ENCODE measurements around the gene SMC6.

SMC6 gene, protein sequence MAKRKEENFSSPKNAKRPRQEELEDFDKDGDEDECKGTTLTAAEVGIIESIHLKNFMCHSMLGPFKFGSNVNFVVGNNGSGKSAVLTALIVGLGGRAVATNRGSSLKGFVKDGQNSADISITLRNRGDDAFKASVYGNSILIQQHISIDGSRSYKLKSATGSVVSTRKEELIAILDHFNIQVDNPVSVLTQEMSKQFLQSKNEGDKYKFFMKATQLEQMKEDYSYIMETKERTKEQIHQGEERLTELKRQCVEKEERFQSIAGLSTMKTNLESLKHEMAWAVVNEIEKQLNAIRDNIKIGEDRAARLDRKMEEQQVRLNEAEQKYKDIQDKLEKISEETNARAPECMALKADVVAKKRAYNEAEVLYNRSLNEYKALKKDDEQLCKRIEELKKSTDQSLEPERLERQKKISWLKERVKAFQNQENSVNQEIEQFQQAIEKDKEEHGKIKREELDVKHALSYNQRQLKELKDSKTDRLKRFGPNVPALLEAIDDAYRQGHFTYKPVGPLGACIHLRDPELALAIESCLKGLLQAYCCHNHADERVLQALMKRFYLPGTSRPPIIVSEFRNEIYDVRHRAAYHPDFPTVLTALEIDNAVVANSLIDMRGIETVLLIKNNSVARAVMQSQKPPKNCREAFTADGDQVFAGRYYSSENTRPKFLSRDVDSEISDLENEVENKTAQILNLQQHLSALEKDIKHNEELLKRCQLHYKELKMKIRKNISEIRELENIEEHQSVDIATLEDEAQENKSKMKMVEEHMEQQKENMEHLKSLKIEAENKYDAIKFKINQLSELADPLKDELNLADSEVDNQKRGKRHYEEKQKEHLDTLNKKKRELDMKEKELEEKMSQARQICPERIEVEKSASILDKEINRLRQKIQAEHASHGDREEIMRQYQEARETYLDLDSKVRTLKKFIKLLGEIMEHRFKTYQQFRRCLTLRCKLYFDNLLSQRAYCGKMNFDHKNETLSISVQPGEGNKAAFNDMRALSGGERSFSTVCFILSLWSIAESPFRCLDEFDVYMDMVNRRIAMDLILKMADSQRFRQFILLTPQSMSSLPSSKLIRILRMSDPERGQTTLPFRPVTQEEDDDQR

DNA sequence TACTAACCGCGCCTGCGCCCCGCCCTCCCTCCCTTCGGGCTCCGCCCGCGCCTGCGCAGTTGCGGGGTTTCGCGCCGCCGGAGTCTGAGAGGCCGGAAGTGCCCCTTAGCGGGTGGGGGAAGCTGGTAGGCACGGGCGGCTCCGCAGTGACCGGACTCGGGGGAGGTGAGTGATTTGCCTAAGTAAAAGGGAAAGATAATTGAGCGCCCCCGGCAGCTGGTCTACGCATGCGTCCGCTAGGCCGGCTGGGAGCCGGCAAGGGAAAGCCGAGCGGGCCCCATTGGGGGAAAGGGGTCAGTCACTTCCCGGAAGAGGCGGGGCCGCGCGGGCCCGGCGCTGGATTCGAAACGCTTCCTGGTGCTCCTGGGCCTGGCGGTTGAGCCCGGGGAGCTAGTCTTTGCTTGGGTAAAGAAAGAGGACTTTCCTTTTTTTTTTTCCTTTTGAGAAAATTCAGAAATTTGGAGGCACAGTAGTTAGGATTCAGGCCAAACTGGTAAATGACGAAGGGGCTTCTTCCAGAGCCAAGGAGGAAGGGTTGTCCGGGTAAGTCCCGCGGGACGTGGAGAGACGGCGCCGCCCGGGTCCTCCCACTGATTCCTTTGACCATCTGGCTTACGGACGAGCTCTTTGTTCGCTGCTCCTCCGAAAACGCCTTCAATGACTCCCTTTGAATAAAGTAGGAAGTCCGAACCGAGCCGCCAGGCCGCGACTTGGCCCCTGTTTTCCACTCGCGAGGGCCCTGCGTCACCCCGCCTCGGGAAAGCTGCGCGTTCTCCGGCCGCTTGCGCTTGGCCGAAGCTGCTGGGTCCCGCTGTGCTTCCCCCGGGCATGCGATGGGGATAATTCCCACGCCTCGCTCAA, at the start of gene SMC6, which contains the start of gene GEN1:
Gene SMC6 (minus strand): TSS at position 8 of the 861 bp plus-strand sequence. CDS start 7,864 bp downstream, outside the sequence.
Gene GEN1 (plus strand): TSS at position 336 of the 861 bp plus-strand sequence. CDS start 5,806 bp downstream, outside the sequence.
- DNase-seq (ENCODE audit: low read depth in 2 of 3, low spot score in 1 of 3): peak; percentile 80 to 90 (median 87)

DNA sequence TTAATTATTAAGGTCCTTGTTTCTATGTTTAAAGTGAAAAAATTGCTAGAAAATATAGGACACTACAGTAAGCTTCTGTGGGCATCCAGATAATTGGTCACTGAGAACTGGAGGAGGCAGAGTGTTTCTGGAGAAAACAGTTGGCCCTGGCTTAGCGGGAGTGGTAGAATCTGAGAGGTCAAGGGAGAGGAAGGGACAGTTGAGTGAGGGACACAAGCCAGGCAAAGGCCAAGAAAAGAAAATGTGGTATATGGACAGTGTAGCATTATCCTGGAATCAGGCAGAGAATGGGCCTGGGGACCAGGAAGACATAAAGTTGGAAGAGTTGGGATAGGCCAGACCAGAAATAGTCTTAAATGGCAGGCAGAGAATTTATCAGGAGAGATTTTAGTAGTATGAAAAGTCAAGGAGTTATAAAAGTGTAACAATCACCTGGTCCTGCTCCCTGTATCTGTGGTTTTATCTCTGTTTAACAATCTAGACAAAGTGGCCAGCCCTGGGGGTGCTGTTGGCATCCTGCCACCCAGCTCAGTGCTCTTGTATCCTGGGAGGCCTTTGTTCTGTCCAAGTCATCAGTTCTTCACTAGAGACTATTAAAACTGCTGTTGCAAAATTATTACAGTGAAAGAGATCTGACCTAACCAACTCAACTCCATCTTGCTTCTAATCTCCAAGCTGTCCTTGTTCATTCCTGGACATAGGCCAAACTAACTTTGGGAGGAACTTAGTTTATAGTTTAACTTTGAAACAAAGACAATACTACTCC, 47.3 kb upstream of the SMC6 start:
- no peak for DNase-seq (ENCODE audit: low read depth in 2 of 3, low spot score in 1 of 3)

DNA sequence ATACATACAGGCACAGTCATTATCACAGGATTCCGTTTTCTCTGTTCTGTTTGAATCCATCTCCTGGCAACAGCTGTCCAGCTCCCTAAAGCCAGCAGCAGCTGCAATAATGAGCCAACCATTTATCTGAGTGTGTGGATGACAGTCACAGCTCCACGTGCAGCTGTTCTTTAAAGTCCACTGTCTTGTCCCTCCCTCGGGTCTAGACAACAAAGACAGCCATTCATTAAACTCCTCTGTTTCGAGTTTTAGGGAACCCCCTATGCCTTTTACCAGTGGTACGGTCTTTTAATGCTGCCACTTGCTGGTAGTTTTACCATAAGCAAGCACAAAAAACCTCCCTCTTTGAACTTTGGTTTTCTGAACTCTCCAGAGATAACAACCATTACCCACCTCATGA, 46.6 kb upstream of the SMC6 start:
- DNase-seq (ENCODE audit: low read depth in 2 of 3, low spot score in 1 of 3): no peak

DNA sequence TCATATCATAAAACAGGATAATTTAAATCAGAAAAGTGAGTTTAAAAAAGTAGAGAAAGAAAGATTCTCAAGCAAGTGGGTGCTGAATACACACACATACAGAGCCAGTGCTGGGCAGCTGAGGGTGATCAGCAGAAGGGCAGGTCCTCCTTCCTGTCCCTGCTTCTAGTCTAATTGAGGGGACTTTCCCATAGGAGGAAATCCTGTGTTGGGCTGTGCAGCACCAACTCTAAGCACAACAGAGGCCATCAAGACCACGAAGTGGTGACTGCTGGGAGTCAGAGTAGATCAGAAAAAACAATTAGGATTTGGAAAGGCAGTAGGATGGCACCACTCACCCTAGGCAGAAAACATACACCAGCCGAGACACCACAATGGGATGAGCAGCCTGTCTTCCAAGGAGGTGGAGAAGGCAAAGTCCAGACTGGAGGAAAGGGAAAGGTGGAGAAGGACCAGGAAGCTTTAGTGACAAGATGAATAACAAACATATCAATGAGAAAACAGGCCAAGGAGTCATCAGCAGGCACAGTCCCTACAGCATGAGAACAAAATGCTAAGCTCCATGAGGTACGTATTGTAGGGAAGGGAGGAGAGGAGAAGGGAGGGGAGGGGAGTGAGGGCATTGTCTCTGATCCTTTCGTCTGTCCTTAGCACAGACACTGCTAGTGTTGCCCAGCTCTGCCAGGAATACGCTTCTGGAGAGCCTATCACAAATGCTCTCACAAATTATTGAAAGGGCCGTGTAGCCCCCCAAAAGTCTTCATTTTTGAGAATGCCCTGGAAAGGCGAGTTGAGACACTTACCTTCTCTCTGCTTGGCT, 45.9 kb upstream of the SMC6 start:
- no peak for DNase-seq (ENCODE audit: low read depth in 2 of 3, low spot score in 1 of 3)

DNA sequence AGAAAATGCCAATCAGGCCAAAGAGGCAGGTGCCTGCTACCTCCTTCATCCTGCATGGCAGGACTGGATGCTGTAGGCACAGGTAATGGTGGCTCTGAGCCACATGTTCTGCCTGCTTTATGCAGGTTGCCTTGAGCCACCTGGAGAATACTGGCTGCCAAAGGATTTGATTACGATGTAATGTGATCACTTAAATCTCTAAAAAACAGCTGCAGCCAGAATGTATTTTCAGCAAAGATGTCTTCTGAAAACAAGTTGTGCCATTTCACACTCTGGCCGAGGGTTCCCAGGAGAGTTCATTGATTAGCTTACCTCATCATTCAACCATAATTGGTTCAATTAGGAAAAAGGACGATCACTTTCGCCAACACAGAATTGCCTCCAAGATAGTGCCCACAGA, 44.7 kb upstream of the SMC6 start:
- DNase-seq (ENCODE audit: low read depth in 2 of 3, low spot score in 1 of 3): no peak

DNA sequence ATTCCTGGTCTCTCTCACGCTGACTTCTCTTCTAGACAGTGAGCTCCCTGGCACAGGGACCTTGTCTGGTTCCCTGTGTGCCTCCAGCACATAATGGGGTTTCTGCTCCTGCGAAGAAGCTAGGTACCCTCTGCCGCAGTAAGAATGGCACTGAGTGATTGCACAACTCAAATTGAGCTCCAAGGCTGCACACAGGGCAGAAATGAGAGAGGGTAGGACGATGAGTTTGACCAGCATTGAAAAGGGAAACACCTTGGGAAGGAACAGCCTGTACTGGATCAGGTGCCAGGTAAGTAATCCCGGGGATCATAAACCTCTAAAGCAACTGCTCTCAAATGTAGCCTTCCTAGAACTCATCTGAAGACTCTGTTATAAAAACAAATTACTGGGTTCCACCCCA, 41.7 kb upstream of the SMC6 start:
- DNase-seq (ENCODE audit: low read depth in 2 of 3, low spot score in 1 of 3): no peak

DNA sequence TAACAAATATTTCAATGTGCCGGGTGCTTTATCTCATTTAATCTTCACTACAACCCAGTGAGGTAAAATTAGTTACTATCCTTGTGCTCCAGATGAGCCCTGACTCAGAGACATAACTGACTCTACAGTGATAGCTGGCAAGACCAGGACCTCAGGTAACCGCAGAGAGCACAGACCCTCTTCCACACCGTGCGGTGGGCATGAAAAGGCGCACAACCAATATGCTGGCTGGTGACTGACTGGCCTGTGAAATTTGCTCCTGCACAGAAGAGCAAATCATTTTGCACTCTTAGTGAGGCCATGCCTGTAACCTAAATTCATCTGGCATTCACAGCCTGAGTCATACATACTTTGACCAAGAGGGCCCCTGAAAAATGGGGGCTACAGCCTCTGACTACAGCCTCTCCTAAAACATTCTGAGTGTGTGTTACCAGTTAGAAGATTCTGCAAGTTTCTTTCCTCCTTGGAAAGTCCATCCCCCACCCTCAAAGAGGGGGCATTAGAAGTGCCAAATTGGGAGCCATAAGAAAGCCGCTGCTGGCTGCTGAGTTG, 40.3 kb upstream of the SMC6 start:
- DNase-seq (ENCODE audit: low read depth in 2 of 3, low spot score in 1 of 3): no peak

DNA sequence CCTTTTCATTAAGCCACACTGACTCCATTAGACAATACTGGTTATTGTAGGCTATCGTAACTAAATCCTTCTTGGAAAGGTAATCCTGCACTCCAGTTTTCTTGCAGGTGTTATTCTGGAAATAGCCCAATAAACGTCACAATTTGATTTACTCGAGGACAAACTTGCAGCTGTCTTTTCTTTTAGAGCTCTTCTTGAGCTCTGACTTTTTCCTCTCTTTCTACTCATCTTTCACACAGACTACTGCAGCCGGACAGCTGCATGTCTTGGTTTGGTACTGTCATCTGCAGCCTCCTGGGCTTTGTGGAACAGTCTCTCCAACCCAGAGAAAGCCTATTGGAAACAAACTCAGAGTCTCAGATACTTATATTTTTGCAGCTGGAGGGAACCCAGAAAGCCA, 39.7 kb upstream of the SMC6 start:
- DNase-seq (ENCODE audit: low read depth in 2 of 3, low spot score in 1 of 3): no peak

DNA sequence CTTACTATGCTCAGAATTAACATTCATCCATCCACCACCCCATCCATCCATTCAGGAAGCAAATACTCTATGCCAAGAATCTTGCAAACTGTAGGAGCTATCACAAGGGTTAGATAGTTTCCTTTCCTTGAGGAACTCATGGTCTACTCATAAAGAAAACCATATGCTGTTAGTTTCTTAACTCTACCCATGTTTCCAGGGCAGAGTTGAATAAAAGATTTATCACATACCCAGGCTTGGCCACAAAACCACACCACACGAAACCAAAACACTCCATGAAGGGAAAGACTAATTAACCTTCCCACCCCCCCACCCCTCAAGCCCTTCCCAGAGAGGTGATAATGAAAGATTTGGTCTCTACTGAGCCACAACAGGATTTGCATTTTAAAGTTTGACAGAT, 38.9 kb upstream of the SMC6 start:
- no peak for DNase-seq (ENCODE audit: low read depth in 2 of 3, low spot score in 1 of 3)

DNA sequence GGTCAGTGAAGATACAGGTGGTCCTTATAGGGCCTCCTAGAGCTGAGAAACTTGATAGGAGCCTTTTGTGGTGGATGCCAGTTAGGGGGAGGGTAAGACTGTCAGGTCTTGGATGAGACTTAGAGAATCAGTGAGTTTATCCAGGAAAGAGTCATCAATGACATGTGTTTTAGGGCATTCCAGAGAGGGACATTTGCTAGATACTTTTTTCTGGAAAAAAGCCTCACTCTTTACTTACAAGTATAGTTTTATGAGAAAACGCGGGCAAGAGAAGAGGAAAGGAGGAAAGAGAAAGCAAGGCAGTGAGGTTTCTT, 38.2 kb upstream of the SMC6 start:
- DNase-seq (ENCODE audit: low read depth in 2 of 3, low spot score in 1 of 3): no peak

DNA sequence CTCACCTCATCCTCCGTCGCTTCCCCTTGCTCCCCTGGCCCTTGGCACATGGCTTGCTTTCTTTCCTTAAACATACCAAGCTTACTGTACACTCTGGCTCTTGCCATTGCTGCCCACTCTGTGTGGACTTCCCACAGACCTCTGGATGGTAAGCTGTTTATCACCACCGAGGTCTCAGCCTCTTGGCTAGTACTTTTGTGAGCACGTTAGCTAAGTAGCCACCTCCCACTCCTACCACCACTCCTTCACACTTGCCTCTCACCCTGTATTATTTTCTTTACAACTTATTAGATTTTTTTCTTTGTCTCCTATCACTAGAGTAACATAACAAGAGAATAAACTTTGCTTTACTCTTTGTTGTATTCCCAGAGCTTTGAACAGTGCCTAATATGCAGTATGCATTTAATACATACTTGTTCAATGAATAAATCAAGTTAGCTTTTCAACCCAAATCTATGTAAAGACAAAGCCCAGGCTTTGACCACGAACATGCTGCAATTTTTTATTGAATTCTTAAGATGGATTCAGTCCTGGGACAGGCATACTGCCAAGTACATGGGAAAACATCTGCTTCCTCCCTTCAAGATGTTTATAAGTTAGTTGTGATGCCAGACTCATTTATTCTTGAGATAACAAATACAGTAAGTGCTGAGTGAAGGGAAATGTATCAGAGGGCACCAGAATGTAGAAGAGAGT, 37.7 kb upstream of the SMC6 start:
- no peak for DNase-seq (ENCODE audit: low read depth in 2 of 3, low spot score in 1 of 3)

DNA sequence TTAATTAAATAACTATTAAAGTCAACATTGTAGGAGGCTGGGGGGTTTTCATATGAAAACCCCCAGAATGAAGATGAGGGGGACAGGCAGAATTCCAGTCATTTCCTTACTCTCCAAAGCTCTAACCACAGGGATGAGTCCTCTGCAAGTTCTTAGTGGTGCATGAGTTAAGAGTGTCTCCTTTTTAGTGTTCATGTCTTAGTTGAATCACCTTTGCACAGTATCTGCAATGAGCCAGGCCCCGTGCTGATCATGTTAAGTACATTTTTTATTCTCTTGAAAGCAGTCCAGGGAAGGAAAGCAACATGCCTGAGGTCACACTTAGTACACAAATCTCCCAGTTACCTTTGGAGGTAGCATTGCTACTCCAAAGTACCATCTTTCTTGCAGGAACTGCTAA, 36.9 kb upstream of the SMC6 start:
- DNase-seq (ENCODE audit: low read depth in 2 of 3, low spot score in 1 of 3): no peak

DNA sequence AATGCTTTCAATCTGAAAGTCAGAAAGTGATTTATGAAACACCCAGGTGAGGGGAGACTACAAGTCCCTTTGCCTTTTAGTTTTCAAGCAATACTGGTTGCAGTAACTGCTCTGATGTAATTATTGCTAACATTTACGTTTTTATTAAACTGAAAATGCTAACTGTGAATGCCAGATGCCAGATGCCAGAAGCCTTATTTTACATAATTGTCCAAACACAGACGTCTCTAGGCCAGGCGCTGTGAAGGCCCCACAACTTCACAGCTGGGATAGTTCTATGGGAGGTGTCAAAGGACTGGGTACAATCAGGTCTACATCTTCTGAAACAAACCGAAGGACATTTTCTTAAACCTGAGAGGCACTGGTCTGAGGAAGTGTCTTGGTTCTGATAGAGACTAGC, 35.2 kb upstream of the SMC6 start:
- DNase-seq (ENCODE audit: low read depth in 2 of 3, low spot score in 1 of 3): no peak

DNA sequence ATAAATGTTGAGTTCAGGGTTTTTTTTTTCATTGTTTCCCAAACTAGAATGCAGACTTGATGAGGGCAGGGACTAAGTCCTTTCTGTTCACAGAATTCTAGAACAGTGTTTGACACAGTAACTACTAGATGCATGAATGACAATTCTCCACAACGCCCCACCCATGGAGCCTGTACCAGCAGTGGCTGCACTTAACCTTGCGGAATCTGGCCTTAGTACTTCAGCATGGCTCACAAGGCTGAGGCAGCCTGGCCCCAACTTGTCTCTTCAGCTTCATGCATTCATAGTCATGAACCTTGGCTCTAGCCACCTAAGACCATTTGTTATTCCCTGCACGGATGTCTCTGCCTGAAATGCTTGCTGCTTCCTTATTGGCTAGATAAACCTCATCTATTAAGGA, 33.1 kb upstream of the SMC6 start:
- DNase-seq (ENCODE audit: low read depth in 2 of 3, low spot score in 1 of 3): no peak

DNA sequence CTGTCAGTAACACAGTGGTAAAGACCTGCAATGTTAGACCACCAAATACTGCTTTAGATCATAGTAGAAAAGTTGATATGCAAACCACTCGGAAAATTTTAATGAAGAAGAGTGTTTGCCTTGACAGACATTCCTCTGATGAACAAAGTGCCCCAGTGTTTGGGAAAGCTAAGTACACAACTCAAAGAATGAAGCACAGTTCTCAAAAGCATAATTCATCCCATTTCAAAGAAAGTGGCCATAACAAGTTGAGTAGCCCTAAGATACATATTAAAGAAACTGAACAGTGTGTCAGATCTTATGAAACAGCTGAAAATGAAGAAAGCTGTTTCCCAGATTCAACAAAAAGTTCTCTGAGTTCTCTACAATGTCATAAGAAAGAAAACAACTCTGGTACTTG, 27.9 kb upstream of the SMC6 start:
- no peak for DNase-seq (ENCODE audit: low read depth in 2 of 3, low spot score in 1 of 3)

DNA sequence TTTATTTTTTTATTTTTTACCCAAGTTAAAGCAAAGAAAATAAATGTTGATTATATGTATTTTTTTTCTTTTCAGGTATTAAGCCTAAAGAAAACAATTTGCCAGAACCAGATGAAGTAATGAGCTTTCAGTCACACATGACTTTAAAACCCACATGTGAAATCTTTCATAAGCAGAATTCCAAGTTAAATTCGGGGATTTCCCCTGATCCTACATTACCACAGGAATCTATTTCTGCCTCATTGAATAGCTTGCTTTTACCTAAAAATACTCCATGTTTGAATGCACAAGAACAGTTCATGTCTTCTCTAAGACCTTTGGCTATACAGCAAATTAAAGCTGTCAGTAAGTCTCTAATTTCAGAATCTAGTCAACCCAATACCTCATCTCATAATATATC, 26.9 kb upstream of the SMC6 start:
- DNase-seq (ENCODE audit: low read depth in 2 of 3, low spot score in 1 of 3): no peak

DNA sequence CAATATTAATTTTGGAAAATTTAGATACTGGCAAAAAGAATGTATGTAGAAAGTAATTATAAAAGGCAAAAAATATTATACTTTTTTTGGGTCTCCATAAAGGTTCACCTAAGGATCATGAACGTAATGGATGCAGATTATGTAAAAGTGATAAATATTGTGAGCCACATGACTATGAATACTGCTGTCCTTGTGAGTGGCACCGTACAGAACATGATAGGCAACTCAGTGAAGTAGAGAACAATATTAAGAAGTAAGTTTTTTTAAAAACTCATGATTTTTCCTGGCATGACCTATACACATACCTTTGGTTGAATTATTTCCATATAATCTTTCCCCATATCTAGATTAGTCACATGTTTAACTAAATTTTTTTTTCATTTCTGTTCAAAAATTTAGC, 18.9 kb upstream of the SMC6 start:
- DNase-seq (ENCODE audit: low read depth in 2 of 3, low spot score in 1 of 3): no peak

DNA sequence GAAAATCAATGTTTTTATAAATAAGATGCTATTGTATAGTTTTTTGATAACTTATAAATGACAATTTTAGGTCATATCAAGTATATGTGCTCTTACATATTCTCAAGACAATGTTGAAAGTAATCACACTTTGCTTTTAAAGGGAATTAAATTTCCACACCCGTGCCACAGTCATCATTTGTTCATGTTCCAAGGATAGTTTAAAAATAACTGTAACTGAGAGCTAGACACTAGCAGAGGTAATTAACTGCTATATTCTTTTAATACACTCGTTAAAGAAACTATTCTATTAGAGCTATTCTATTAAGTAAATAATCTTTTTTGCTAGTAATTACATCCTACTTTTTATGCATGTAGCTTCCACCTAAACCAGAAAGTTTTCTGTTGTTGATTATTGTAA, 18.3 kb upstream of the SMC6 start:
- DNase-seq (ENCODE audit: low read depth in 2 of 3, low spot score in 1 of 3): no peak

DNA sequence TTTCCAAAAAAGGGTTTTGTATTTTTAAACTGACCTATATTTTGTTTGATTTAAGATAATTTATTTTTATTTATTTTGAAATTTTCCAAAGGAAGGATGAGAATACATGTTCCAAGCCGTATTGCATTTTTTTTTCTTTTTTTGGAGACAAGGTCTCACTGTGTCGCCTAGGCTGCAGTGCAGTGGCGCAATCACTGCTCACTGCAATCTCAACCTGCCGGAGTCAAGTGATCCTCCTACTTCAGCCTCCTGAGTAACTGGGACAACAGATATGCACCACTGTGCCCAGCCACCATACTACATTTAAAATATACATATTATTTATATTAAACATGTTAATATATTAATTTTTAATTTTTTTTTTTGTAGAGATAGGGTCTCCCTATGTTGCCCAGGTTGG, 15.3 kb upstream of the SMC6 start:
- no peak for DNase-seq (ENCODE audit: low read depth in 2 of 3, low spot score in 1 of 3)

All from stimulated activated CD4-positive, alpha-beta T cell treated with anti-CD3 and anti-CD28 coated beads, Interleukin-12 subunit alpha, Interleukin-12 subunit beta, amount 100 ng/mL, for 48 hours (primary cell).